Measurements from ENCODE around the gene CELA2A. TPM values are rescaled to one million over a fixed set of nuclear protein-coding genes. Genes with fewer than 3 reads are reported as not detected.
"Not testable (repeated sequence)": the region's sequence is repeated elsewhere in the genome, so short reads cannot be mapped to it uniquely, and the experiment has no call there.

Gene CELA2A
- total RNA-seq, 1 donor from 2014 or later: not detected

- DNase-seq: no peak
These were observed 11.0 kb upstream of the CELA2A start for GRCh38 chr1:15445390-15446122.

- no peak for DNase-seq
These were observed 10.3 kb upstream of the CELA2A start for GRCh38 chr1:15446212-15446611.

GRCh38 chr1:15448877-15449462 is 7.6 kb upstream of the CELA2A start:
- no peak for DNase-seq

- no peak for DNase-seq
These were observed 7.0 kb upstream of the CELA2A start for GRCh38 chr1:15449567-15449966.

GRCh38 chr1:15451014-15451722 is 5.4 kb upstream of the CELA2A start:
- no peak for DNase-seq

- no peak for DNase-seq
These were observed 4.3 kb upstream of the CELA2A start for GRCh38 chr1:15452216-15452615.

GRCh38 chr1:15452866-15453571 is 3.5 kb upstream of the CELA2A start:
- DNase-seq: no peak

- no peak for DNase-seq
These were observed 2.8 kb upstream of the CELA2A start for GRCh38 chr1:15453734-15454133.

GRCh38 chr1:15454256-15454655 is 2.3 kb upstream of the CELA2A start:
- DNase-seq: no peak

GRCh38 chr1:15455522-15455921 is 1.0 kb upstream of the CELA2A start:
- DNase-seq: no peak

- no peak for DNase-seq
These were observed 1.1 kb downstream of the CELA2A start for GRCh38 chr1:15457585-15457984.

GRCh38 chr1:15458388-15458787 is 1.9 kb downstream of the CELA2A start:
- DNase-seq: not testable (repeated sequence)

- DNase-seq: no peak
These were observed 3.5 kb downstream of the CELA2A start for GRCh38 chr1:15459771-15460707.

- no peak for DNase-seq
These were observed 4.2 kb downstream of the CELA2A start for GRCh38 chr1:15460708-15461095.

- peak; percentile 48 for DNase-seq
These were observed 6.7 kb downstream of the CELA2A start for GRCh38 chr1:15463064-15463800.

GRCh38 chr1:15463926-15464322 is 7.4 kb downstream of the CELA2A start:
- not testable (repeated sequence) for DNase-seq

GRCh38 chr1:15465674-15466073 is 9.1 kb downstream of the CELA2A start:
- DNase-seq: no peak

GRCh38 chr1:15466955-15467625 is 10.6 kb downstream of the CELA2A start:
- peak; percentile 54 for DNase-seq

- DNase-seq: no peak
These were observed 11.6 kb downstream of the CELA2A start for GRCh38 chr1:15468145-15468544.

- DNase-seq: no peak
These were observed 12.8 kb downstream of the CELA2A start for GRCh38 chr1:15469361-15469760.
